Common myeloid progenitor, CD34-positive (primary cell): ENCODE data around the gene ATP12A.

Experiments used
- CTCF ChIA-PET: fragments of 350-600 bp; sonication (Branson Sonifier 250); formaldehyde crosslinking; loops from one replicate; lab custom pipeline; 2021; ENCODE audit warnings: antibody characterized with exemption; lab: Charles Lee
- POLR2A ChIA-PET: fragments of 350-600 bp; sonication (Branson Sonifier 250); formaldehyde crosslinking; loops from one replicate; lab custom pipeline; 2021; ENCODE audit warnings: antibody characterized with exemption; lab: Charles Lee
- DNase-seq, 3 donors: peaks; one replicate each; pipeline versions ENCODE4 v3.0.0 to v3.0.0-alpha.2; 2013
- H3K27ac ChIP-seq, 2 experiments: 1 replicate in 1 of 2; 2 replicates in 1 of 2; pipeline ENCODE4 v1.7.0; 2013; ENCODE audit warnings: inconsistent platforms in 2 of 2, low read length in 2 of 2, mild to moderate bottlenecking in 2 of 2, low read depth in 1 of 2, moderate library complexity in 1 of 2; ENCODE audit not compliant: severe bottlenecking in 2 of 2, insufficient read depth in 1 of 2, poor library complexity in 1 of 2
- H3K27me3 ChIP-seq, 5 experiments: replicated peaks in 2 of 5; 1 replicate in 3 of 5; 2 replicates in 2 of 5; pipeline versions ENCODE4 v1.6.1 to v1.7.0; 2013; ENCODE audit warnings: low read length in 4 of 5, mild to moderate bottlenecking in 2 of 5, moderate library complexity in 2 of 5, inconsistent platforms in 1 of 5; ENCODE audit not compliant: insufficient read depth in 5 of 5, control insufficient read depth in 4 of 5
- H3K36me3 ChIP-seq, 4 experiments: 1 replicate in 2 of 4; 2 replicates in 2 of 4; pipeline versions ENCODE4 v1.6.1 to v1.7.0; 2013; ENCODE audit warnings: low read length in 3 of 4, control low read depth in 1 of 4, mild to moderate bottlenecking in 1 of 4; ENCODE audit not compliant: control insufficient read depth in 4 of 4, insufficient read depth in 4 of 4
- H3K4me1 ChIP-seq, 4 experiments: 1 replicate in 3 of 4; 2 replicates in 1 of 4; pipeline versions ENCODE4 v1.6.1 to v1.7.1; 2013; ENCODE audit warnings: low read length in 3 of 4, mild to moderate bottlenecking in 3 of 4, control low read depth in 1 of 4, inconsistent platforms in 1 of 4, moderate library complexity in 1 of 4; ENCODE audit not compliant: control insufficient read depth in 4 of 4, insufficient read depth in 4 of 4; ENCODE audit errors: control extremely low read depth in 1 of 4
- H3K4me3 ChIP-seq, 7 experiments: 1 replicate in 4 of 7; 2 replicates in 3 of 7; pipeline versions ENCODE4 v1.5.1 to v1.7.0; 2013; ENCODE audit warnings: mild to moderate bottlenecking in 7 of 7, low read length in 6 of 7, moderate library complexity in 6 of 7, inconsistent platforms in 2 of 7, low read depth in 2 of 7, control low read depth in 1 of 7; ENCODE audit not compliant: insufficient read depth in 4 of 7, control insufficient read depth in 1 of 7; ENCODE audit errors: extremely low read depth in 1 of 7
- H3K9me3 ChIP-seq, 5 experiments: 1 replicate in 4 of 5; 2 replicates in 1 of 5; pipeline versions ENCODE4 v1.6.1 to v1.7.1; 2013; ENCODE audit warnings: low read length in 4 of 5, mild to moderate bottlenecking in 2 of 5, inconsistent platforms in 1 of 5, low read depth in 1 of 5, moderate library complexity in 1 of 5; ENCODE audit not compliant: control insufficient read depth in 4 of 5, insufficient read depth in 2 of 5; ENCODE audit errors: control extremely low read depth in 1 of 5
- WGBS: methylation state at CpG from one replicate; pipeline ENCODE4 v1.1.5; 2013; ENCODE audit not compliant: insufficient coverage; 5-methylcytosine and 5-hydroxymethylcytosine counted together

Gene ATP12A

GRCh38 chr13:24747248-24748060, 67.2 kb downstream of the ATP12A start:
- Histone ChIP-seq H3K4me3 (peak overlapping the region; percentile 35 to 72 (median 63)), H3K4me1 (peaks cover 0 to 35% (median 31%) of the 10 kb centered on the region in 4 experiments), H3K27me3 (peaks cover 2 to 86% (median 44%) of the 10 kb centered on the region in 5 experiments), H3K9me3 (no peaks in the 10 kb centered on the region), H3K27ac (no peak overlapping the region), H3K36me3 (no peaks in the 10 kb centered on the region)
- DNase-seq = peak in 2 of 3 donors; percentile 55 to 65
- POLR2A ChIA-PET = interaction anchor here (0.6 kb wide), 1 partner anchor 24 kb away, joined by 3 read pairs; no protein-coding TSS in a partner anchor
- WGBS = 1% methylated on average over 59 of the region's 61 CpGs
- CTCF ChIA-PET = interaction anchor here (0.8 to 1.5 kb wide), 6 partner anchors 11 to 142 kb away, joined by 3 to 6 read pairs (median 3); no protein-coding TSS in a partner anchor

GRCh38 chr13:24748061-24748400, 67.8 kb downstream of the ATP12A start:
- H3K9me3 ChIP-seq = no peaks in the 10 kb centered on the region
- no peak overlapping the region for H3K27ac ChIP-seq
- ChIA-PET POLR2A (no interaction called here), CTCF (no interaction called here)
- WGBS = 8% methylated on average over 9 of the region's 10 CpGs
- H3K4me3 ChIP-seq = peak overlapping the region in 5 of 7 experiments; percentile 43 to 72 (median 66)
- H3K4me1 ChIP-seq = peaks cover 0 to 30% (median 28%) of the 10 kb centered on the region in 4 experiments
- no peak for DNase-seq
- H3K27me3 ChIP-seq = peaks cover 2 to 85% (median 44%) of the 10 kb centered on the region in 5 experiments
- no peaks in the 10 kb centered on the region for H3K36me3 ChIP-seq

- Histone ChIP-seq H3K4me1 (no peaks in the 10 kb centered on the region), H3K4me3 (no peak overlapping the region), H3K27ac (no peak overlapping the region), H3K27me3 (peaks cover 0 to 9% (median 4%) of the 10 kb centered on the region in 5 experiments), H3K36me3 (no peaks in the 10 kb centered on the region), H3K9me3 (no peaks in the 10 kb centered on the region)
- ChIA-PET POLR2A (no interaction called here), CTCF (interaction anchor here (0.9 kb wide), 1 partner anchor 12 kb away, joined by 3 read pairs; no protein-coding TSS in a partner anchor)
- DNase-seq = no peak
Measured at GRCh38 chr13:24759197-24759596, 79.0 kb downstream of the ATP12A start.
